H54 (cell line): ENCODE measurements around the gene MICU2.
A peak's percentile ranks its signal among the peaks of the same experiment; 100 is the strongest.

ENCODE experiments used
- DNase-seq: peaks from one replicate; pipeline ENCODE4 v3.0.0; 2011; ENCODE audit warnings: low spot score, mixed read lengths; ENCODE audit not compliant: insufficient read length
- FAIRE-seq: peaks from 3 replicates; lab custom pipeline; 2011; peaks lifted over from hg19 to GRCh38; lab: Jason Lieb, UNC
- POLR2A ChIP-seq: IDR thresholded peaks from 2 replicates; pipeline ENCODE4 v1.6.1; 2011; ENCODE audit warnings: low read depth, mild to moderate bottlenecking, low read length

MICU2 gene

GRCh38 chr13:21475115-21475514 is 128.9 kb downstream of the MICU2 start:
- no peak for DNase-seq
- no peak for FAIRE-seq
- no peak for TF ChIP-seq POLR2A

- FAIRE-seq: no peak
Observed at GRCh38 chr13:21470785-21471184, 133.2 kb downstream of the MICU2 start.

GRCh38 chr13:21466527-21466926 is 137.4 kb downstream of the MICU2 start:
- no peak for FAIRE-seq
- TF ChIP-seq POLR2A: no peak

More at GRCh38 chr13:21470785-21471184, 133.2 kb downstream of the MICU2 start:
- DNase-seq: no peak
- TF ChIP-seq POLR2A: no peak

GRCh38 chr13:21465710-21466160 is 138.2 kb downstream of the MICU2 start:
- DNase-seq (no peak), FAIRE-seq (no peak)
- TF ChIP-seq POLR2A: no peak

More at GRCh38 chr13:21466527-21466926, 137.4 kb downstream of the MICU2 start:
- DNase-seq: no peak

- no peak for DNase-seq
- FAIRE-seq: no peak
- no peak for TF ChIP-seq POLR2A
Observed at GRCh38 chr13:21463424-21463823, 140.5 kb downstream of the MICU2 start.

GRCh38 chr13:21461131-21461530 is 142.8 kb downstream of the MICU2 start:
- FAIRE-seq (no peak), DNase-seq (no peak)

GRCh38 chr13:21458813-21459701 is 144.9 kb downstream of the MICU2 start, which contains the start of gene ZDHHC20:
Gene ZDHHC20, minus strand, starts transcription at chr13:21459303. Its CDS starts 132 bp downstream, at chr13:21459171.
- peak; percentile 67 for DNase-seq
- peak; percentile 82 for TF ChIP-seq POLR2A

More at GRCh38 chr13:21461131-21461530, 142.8 kb downstream of the MICU2 start:
- TF ChIP-seq POLR2A: no peak

GRCh38 chr13:21458451-21458812 is 145.5 kb downstream of the MICU2 start:
- DNase-seq (peak; percentile 10), FAIRE-seq (no peak)
- no peak for TF ChIP-seq POLR2A

More at GRCh38 chr13:21458813-21459701, 144.9 kb downstream of the MICU2 start, which contains the start of gene ZDHHC20:
- FAIRE-seq: no peak

- no peak for FAIRE-seq
Observed at GRCh38 chr13:21453387-21454081, 150.4 kb downstream of the MICU2 start.

GRCh38 chr13:21450936-21451335 is 153.0 kb downstream of the MICU2 start:
- TF ChIP-seq POLR2A: no peak
- DNase-seq: no peak
- FAIRE-seq: no peak

More at GRCh38 chr13:21453387-21454081, 150.4 kb downstream of the MICU2 start:
- no peak for TF ChIP-seq POLR2A
- no peak for DNase-seq

- no peak for TF ChIP-seq POLR2A
- DNase-seq (no peak), FAIRE-seq (no peak)
Observed at GRCh38 chr13:21446656-21447055, 157.3 kb downstream of the MICU2 start.

- DNase-seq: no peak
- no peak for TF ChIP-seq POLR2A
- no peak for FAIRE-seq
Observed at GRCh38 chr13:21445759-21446158, 158.2 kb downstream of the MICU2 start.

- DNase-seq (no peak), FAIRE-seq (no peak)
- no peak for TF ChIP-seq POLR2A
Observed at GRCh38 chr13:21443171-21443570, 160.8 kb downstream of the MICU2 start.
